ENCODE data around the gene PET117.

PET117 gene

GRCh38 chr20:18138266-18138582, 561 bp downstream of the PET117 start:
- H3K4me3 ChIP-seq (ENCODE audit: low read depth, low read length): peak overlapping the region; percentile 95
- DNase-seq (ENCODE audit: low read depth): no peak
- no peak for TF ChIP-seq CTCF (conservative IDR thresholded peaks at IDR 0.05; ENCODE audit: low read depth, low read length)

- peak overlapping the region; percentile 95 for H3K4me3 ChIP-seq (ENCODE audit: low read depth, low read length)
- TF ChIP-seq CTCF (conservative IDR thresholded peaks at IDR 0.05; ENCODE audit: low read depth, low read length): no peak
- no peak for DNase-seq (ENCODE audit: low read depth)
Observed at GRCh38 chr20:18138639-18139583, 1.2 kb downstream of the PET117 start.

GRCh38 chr20:18139832-18140231, 2.2 kb downstream of the PET117 start:
- no peak for DNase-seq (ENCODE audit: low read depth)
- no peak for TF ChIP-seq CTCF (conservative IDR thresholded peaks at IDR 0.05; ENCODE audit: low read depth, low read length)
- H3K4me3 ChIP-seq (ENCODE audit: low read depth, low read length): no peak overlapping the region

- no peak overlapping the region for H3K4me3 ChIP-seq (ENCODE audit: low read depth, low read length)
- no peak for TF ChIP-seq CTCF (conservative IDR thresholded peaks at IDR 0.05; ENCODE audit: low read depth, low read length)
- peak; percentile 11 for DNase-seq (ENCODE audit: low read depth)
Observed at GRCh38 chr20:18144541-18145099, 7.0 kb downstream of the PET117 start.

GRCh38 chr20:18154342-18154741, 16.7 kb downstream of the PET117 start:
- TF ChIP-seq CTCF (conservative IDR thresholded peaks at IDR 0.05; ENCODE audit: low read depth, low read length): no peak
- H3K4me3 ChIP-seq (ENCODE audit: low read depth, low read length): no peak overlapping the region

GRCh38 chr20:18156045-18156444, 18.4 kb downstream of the PET117 start:
- TF ChIP-seq CTCF (conservative IDR thresholded peaks at IDR 0.05; ENCODE audit: low read depth, low read length): no peak
- H3K4me3 ChIP-seq (ENCODE audit: low read depth, low read length): no peak overlapping the region
- DNase-seq (ENCODE audit: low read depth): no peak

More at GRCh38 chr20:18154342-18154741, 16.7 kb downstream of the PET117 start:
- no peak for DNase-seq (ENCODE audit: low read depth)

Measured in choroid plexus epithelial cell (primary cell).